NCI-H1417 (cell line): ENCODE measurements around the gene TIMD4.
"Not testable (repeated sequence)": the region's sequence is repeated elsewhere in the genome, so short reads cannot be mapped to it uniquely, and the experiment has no call there.

Source experiments
- DNase-seq, 3 experiments: peaks; one replicate each; lab custom pipeline; 2025; lab: John Stamatoyannopoulos, UW

TIMD4 gene

DNA sequence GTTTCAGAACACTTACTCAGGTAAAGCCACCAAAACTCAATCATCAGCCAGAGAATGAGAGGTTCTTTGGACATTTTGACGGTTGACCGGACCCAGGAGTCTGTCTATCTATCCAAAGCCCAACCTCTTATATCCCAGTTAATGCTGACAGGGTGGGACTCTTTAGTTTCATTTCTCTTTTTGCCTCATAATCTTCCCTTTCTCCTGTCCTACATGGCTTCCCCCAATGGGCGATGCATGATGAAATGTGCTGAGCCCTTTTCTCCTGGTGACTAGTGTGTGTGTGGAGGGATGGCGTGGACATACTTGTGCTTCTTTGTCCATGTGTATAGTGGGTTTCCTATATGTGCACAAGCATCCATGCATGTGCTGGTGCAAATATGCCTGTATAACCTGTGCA is at the start of gene TIMD4:
TIMD4 (minus strand) TSS at position 102 of the 400 bp plus-strand sequence; CDS start at position 74, 28 bp downstream.
- DNase-seq, result no peak

DNA sequence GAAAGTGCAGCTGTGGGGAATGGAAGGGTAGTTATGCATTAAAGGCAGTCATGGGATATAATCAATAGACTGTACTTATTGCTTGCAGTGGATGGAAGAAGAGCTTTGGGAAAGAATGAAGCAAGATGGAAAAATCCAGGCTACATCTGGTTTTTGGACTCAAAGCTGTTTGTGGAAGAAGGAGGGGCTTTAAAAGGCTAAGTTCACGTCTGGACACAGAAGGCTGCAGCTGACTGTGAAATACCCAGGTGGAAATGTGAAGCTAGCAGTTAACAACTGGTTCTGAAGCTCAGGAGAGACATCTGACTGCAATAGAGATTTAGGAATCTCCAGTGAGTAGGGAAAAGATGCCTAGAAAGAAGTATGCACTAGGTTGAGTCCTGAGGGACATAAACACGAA is 43.2 kb upstream of the TIMD4 start:
- no peak for DNase-seq

DNA sequence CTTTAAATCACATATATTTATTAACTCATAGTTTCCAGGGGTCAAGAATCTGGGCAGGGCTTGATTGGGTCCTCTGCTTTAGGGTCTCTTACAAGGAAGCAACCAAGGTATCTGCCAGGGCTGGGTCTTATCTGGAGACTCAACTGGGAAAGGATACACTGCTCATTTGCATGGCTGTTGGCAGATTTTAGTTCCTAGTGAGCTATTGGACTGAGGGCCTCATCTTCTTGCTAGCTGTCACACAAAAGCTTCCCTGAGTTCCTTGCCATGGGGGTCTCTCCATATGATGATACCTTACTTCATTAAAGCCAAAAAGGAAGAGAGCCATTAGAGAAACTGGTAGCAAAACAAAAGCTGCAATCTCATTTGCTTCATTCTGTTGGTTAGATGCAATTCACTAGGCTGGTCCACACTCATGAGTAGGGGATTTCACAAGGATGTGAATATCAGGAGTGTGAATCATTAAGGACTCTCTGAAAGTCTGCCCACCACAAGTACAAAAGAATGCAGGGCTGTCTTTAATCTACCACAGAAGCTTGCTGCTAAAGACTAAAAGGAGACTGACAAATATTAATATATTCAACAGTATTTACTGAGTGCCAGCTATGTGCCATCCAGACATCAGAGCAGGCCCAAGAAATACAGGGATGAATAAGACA is 42.0 kb upstream of the TIMD4 start:
- no peak for DNase-seq

DNA sequence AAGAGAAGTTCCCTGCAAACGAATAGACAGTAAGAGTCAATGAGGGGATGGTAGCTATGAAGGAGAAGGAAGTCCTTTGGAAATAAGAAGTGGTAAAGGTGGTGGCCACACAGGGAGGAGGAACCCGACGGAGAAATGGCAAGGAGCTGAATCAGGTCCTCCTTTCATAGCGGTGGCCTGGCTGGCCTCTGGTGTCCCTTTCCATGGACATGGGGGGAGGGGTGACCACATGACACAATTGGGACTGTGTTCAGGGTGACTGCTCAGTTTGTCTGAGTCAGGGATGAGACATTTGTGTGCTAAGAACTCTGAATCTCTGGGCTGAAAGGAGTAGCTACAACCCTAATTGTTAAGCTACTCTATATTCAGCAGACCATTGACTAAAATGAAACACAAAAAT is 28.7 kb upstream of the TIMD4 start:
- DNase-seq, result no peak

DNA sequence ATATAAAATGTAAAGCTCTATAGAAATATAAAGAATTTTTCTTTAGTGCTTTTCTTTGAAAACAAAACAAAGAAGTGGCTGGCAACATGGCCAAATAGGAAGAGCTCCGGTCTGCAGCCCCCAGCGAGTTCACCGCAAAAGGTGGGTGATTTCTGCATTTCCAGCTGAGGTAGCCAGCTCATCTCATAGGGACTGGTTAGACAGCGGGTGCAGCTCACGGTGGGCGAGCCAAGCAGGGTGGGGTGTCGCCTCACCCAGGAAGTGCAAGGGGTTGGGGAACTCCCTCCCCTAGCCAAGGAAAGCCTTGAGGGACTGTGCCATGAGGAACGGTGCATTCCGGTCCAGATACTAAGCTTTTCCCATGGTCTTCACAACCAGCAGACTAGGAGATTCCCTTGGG is 21.0 kb upstream of the TIMD4 start:
- DNase-seq, result no peak

DNA sequence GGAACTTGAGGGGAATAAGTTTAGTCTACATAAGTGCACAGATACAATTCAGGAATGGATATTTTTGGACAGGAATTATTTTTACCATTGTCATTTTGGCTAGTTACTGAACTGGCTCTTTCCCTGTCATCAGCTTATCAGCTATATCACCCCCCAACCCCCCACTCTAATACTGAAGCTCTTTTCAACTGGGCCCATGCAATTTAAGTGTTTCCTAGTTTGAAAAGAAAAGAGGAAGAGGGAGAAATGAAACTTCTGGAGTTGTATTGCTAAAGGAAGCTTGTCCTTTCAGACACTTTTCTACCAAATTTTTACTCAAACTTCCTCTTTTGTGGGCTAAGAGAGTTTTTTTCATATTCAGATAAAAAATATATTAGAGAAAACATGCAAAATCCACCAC is 18.5 kb upstream of the TIMD4 start:
- no peak for DNase-seq

DNA sequence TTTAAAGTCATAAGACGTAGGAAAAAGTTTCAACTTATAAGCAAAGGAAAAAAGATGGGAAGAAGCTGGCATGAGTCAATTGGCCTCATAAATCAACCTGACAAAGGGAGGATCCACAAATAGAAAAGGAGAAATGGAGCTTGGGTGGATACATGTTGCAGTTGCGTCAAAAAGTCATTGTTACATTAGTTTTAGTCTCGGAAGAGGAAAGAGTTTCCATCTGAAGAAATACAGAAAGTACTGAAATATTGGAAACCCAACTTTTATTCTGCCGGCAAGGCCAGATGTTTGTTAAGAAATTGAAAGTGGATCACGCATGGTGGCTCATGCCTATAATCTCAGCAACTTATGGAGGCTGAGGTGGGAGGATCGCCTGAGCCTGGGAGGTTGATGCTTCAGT is 11.3 kb upstream of the TIMD4 start:
- DNase-seq, result no peak

DNA sequence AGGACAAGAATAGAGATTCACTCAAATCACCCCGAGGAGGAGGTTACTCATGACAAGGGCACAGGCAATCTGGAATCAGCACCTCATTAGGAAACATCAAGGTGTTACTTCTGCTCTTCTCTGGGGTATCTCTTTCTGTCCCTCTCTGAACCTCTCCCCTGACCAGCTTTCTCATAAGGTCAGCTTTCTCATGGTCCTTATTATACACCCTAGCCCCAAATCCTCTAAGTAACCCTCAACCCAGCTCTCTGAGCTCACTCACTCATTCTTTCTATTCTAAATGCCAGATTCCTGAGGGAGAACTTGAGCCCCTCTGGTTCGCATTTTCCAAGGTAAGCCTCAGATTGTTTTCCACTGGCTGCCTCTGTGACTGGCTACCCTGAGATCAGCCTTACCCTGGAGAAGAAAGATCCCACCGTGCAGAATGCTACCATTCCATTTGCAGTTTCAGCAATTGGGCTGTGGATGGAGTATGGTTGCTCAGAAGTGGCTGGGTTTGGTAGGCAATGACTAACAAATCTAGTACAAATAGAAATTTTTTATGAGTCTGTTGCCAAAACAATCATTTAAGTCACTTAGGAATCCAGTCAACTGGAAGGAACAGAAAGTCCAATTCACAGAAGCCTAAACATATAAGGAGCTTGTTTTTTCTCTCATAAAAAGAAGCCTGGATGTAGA is 9.0 kb upstream of the TIMD4 start:
- DNase-seq, result no peak

DNA sequence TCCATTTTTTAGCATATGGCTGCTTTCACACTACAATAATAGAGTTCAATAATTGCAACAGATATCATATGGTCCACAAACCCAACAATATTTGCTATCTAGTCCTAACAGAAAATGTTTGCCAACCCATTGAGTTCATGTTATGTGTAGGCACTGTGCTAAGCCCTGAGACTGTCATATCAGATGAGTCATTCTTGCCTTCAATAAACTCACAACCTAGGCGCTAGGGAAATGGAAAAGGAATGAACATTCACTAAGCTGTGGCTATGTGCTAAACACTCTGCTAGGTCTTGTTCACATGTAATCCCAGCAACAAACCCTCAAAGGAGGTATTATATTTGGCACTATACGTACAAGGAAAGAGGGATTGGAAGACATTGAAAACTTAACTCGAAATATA is 8.4 kb upstream of the TIMD4 start:
- no peak for DNase-seq

DNA sequence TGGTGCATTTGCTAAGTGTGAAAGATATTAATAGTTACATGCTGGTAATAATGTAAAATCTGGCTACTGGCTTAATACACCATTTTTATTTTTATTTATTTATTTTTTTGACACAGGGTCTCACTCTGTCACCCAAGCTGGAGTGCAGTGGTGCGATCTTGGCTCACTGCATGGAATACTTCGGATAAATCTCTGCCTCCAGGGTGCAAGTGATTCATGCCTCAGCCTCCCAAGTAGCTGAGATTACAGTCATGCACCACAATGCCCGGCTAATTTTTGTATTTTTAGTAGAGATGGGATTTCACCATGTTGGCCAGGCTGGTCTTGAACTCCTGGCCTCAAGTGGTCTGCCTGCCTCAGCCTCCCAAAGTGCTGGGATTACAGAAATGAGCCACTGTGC is 4.4 kb upstream of the TIMD4 start:
- DNase-seq, result not testable (repeated sequence)

DNA sequence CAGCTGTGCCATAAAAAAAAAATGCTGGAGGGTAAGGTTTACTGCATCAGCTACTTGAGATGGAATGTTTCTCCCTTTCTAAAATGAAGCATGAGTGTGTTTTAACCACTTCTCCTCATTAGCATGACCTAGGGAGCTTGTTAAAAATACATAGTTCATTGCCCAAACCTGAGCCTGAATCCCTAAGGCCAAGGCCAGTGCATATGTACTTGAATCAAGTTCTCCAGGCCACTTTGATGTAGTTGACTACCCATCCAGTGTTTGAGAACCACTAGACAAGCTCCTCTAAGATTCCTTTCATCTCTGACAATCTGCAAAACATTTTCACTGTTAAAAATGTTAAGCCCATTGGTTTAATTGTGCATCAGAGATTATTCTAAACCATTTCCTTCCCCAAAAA is 6.7 kb downstream of the TIMD4 start:
- peak in 1 of 3 experiments; percentile 35 for DNase-seq

DNA sequence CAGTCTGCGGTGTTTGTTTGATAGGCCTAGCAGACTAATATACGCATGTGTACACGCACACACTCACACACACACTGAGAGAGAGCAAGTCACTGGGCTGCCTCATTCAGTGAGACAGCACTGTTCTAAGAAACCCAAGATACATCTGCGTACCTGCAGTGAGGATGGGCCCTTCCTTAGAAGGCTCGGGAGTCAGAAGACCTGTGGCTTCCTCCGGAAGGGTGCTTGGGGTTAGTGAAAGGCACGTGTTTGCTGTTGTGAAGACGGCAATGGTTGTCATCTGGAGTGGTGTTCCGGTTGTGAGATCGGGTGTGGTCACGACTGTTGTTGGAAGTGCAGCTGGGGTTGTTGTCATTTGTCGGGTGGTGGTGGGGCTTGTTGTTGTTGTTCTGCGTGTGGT is 11.7 kb downstream of the TIMD4 start:
- no peak for DNase-seq

DNA sequence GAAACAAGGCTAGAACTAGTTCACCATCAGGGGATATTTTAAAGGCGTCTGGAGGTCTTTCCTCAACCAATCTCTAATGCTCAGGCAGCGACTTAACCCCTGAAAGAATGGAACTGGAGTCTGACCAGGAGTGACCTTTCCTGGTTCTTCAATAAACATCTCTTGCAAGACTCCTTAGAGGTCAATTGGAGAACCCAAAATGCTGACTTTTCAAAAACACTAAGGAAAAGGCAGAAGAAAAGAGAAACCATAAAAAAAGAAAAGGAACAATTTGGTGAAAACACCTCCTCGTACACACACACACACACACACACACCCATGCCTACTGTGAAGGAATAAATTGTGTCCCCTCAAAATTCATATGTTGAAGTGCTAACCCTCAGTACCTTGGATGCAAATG is 12.3 kb downstream of the TIMD4 start:
- no peak for DNase-seq

DNA sequence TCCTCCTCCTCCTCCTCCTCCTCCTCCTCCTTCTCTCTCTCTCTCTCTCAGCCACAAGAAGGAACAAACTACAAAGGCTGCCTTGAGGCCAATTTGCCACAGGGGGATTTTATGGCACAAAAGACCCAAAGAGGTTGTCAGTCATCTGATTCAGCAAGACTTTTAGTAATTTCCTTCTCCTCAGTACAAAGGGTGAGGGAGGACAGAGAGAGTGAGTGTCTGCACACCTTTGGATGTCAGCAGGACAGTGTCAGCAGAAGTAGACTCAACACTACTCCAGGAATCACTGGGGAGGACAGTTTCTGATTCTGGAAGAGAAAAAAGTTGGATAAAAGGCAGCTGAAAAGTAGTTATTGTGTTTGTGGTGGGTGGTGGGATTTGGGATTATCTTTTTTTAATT is 13.6 kb downstream of the TIMD4 start:
- DNase-seq, result peak in 1 of 3 experiments; percentile 24

DNA sequence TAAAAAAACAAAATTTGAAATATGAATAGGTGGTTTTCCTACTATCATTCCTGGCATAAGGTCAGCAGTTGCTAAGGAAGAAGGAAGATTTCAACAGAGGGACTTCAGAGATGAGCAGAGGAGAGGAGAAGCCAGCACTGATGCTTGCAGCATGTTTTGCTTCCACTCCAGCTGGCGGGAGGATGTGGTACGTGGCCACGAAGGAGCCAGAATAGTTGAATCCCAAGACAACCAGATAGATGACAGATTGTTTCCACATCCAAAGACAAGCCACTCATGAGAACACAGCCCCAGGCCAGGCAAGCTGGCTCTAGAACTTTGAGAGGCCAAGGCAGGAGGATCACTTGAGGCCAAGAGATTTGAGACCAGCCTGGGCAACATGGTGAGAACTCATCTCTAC is 15.1 kb downstream of the TIMD4 start:
- no peak for DNase-seq

DNA sequence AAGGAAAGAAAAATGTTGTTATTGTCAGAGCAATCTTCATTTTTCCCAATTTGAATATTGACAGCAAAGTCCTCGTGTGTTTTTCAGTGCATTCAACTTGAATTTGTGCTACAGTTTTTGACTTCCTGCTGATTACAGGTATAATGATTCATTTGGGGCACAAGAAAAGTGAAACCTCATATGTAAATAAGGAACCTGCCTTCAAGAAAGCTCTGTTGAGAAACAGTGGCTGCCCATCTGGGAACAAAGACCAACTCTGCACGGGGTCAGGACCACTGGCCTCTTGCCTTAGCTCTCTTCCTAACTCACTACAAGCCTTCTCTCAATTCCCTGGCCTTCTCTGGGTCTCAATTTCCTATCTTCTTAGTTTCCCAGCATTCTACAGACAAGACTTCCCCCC is 21.0 kb downstream of the TIMD4 start:
- no peak for DNase-seq

DNA sequence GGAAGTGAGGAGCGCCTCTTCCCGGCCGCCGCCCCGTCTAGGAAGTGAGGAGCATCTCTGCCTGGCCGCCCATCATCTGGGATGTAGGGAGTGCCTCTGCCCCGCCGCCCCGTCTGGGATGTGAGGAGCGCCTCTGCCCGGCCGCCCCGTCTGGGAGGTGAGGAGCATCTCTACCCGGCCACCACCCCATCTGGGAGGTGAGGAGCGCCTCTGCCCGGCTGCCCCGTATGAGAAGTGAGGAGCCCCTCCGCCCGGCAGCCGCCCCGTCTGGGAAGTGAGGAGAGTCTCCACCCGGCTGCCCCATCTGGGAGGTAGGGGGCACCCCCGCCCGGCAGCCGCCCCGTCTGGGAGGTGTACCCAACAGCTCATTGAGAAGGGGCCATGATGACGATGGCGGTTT is 22.6 kb downstream of the TIMD4 start:
- DNase-seq, result not testable (repeated sequence)

DNA sequence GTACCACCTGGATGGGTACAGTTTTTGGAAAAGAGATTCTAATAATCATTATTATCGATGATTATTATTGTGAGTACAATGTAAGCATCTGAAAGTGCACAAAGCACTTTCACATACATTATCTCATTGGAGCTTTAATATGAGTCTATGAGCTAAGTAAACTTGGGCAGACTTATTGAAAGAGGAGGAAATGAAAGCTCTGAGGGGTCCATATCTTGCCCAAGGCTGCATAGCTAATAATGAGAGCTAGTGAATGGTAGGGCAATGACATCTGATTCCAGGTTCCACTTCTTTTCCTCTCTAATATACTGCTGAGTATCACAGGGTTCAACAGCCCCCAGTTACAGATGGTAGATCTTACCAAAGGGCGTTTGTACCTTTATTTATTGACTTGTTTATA is 26.1 kb downstream of the TIMD4 start:
- DNase-seq, result no peak

DNA sequence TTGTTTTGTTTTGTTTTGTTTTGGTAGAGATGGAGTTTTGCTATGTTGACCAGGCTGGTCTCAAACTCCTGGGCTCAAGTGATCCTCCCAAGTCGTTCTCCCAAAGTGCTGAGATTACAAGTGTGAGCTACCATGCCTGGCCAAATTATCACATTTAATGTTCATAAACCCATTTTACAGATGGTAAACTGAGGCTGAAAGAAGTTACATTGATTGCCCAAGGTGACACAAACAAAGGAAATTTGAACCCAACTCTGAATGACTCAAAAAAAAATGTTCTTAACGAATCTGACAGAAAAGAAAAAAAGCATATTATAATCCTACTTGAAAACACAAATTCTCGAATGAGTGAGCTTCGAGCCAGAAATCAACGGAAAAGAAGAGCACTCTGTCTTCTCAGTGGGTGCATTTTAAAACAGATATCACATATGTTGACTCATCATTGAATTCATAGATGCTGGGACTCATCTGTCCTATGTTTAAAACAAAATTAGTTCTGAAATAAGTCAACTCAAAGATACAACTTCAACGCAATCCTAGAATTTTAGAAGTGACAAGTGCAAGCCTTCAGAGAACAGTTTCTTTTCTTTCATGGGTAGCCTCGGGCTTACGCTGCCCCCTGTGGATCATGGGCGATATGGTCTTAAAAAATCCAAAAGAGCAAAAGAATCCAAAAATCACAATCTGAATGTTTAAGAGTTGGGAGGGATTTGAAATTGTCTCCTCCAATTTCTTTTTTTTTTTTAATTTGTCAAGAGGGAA is 28.4 kb downstream of the TIMD4 start:
- DNase-seq, result peak in 2 of 3 experiments; percentile 8 to 31

DNA sequence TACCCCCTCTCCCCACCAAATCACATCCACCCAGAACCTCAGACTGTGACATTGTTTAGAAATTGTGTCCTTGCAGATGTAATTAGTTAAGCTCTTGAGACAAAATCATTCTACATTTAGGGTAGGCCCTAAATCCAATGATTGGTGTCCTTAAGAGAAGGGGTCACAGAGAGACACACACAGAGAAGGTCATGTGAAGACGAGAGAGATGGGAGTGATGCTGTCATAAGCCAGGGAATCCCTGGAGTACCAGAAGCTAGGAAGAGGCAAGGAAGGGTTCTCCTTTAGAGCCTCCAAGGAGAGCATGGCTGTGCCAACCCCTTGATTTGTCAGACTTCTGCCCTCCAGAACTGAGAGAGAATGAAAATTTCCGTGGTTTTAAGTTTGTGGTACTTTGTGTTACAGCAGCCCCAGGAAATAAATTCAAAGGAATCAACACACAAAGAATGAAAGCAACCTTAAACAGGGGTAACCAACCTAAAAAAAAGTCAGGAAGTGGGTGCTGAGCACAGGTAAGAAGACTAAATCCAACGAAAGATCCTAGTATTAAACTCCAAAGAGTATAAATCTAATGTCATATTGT is 33.6 kb downstream of the TIMD4 start:
- DNase-seq, result no peak

DNA sequence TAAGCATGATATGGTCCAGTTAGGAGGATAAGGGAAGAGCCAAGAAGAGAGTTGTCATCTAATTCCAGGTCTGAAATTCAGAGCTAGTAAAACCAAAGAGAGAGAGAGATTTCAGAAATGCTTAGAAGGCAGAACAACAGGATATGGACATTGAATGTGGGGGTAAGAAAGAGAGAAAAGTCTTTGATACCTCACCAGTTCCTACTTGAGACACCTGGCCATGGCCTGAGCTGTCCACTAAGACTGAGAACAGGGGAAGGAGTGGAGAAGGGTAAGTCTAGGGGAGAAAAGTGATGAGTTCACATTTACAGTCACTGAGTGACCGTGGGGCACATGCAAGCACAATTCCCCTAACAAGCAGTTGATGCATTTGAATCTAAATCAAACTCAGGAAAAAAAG is 35.5 kb downstream of the TIMD4 start:
- DNase-seq, result no peak

DNA sequence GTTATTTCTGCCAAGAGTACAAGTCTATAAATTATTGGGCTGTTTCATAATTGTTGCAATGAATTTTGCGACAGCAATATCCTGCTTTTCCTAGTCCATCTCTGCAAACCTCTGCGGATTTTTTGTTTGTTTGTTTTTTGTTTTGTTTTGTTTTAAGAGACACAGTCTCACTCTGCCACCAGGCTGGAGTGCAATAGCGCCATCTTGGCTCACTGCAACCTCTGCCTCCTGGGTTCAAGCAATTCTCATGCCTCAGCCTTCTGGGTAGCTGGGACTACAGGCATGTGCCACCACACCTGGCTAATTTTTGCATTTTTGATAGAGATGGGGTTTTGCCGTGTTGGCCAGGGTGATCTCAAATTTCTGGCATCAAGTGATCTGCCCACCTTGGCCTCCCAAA is 37.3 kb downstream of the TIMD4 start:
- not testable (repeated sequence) for DNase-seq
